ENCODE results near the gene LRP2.

Gene LRP2

DNA sequence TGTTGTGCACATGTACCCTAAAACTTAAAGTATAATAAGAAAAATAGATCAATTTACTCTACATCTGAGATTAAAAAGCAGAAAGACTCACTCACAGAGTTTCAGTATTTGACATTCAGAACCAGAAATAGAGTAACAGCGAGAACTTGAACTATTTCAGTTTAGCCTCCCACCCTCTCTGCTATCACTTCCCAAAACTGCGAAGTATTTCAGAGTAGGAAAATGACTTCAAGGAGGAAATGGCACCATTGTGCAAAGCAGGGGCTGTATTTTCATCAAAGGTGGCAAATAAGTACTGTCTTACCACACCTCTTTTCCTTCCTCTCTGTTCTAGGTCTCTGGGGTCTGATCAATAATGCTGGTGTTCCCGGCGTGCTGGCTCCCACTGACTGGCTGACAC lies 279.3 kb downstream of the LRP2 start:
- no peak for DNase-seq

DNA sequence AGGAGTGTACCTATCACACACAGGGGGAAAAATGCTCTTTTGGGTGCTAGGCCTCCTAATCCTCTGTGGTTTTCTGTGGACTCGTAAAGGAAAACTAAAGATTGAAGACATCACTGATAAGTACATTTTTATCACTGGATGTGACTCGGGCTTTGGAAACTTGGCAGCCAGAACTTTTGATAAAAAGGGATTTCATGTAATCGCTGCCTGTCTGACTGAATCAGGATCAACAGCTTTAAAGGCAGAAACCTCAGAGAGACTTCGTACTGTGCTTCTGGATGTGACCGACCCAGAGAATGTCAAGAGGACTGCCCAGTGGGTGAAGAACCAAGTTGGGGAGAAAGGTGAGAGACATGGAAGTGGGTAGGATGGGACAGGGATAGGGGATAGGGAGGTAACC lies 280.8 kb downstream of the LRP2 start:
- no peak for DNase-seq

DNA sequence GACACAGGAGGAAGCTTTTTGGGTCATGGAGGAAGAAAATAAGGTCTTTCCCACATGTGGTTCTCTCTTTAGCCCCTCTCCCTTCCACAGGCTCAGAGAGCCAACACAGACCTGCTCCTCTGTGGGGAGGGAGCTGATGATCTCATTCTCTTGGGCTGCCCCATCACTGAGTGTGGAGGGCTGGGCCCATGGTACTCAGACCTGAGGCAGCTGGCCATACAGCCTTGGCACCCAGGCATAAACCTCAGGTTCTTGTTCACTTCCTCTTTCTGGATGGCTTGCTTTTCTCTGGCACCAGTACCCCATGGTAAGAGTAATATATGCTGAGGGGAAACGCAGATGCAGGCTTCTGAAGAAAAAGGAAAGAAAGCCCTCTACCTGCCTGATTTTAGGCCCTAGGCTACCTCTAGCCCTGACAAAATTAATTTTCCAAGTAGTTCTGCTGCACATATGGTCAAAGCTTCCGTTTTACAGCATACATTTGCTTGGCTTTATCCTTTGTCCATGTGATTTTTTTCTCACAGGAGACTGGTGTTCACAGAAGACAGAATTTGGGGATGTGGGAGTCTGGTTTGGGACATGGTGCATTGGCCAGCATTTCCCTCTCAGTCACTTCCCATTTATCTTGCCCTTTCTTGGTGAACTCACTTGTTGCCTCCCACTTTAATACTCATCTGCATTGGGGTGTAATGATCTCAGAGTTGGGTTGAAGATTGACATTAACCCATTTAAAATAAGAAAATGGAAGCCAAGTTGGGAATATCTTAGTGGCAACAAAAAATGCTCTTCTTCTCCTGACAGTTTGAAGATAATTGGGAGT lies 281.9 kb downstream of the LRP2 start:
- peak; percentile 48 for DNase-seq

DNA sequence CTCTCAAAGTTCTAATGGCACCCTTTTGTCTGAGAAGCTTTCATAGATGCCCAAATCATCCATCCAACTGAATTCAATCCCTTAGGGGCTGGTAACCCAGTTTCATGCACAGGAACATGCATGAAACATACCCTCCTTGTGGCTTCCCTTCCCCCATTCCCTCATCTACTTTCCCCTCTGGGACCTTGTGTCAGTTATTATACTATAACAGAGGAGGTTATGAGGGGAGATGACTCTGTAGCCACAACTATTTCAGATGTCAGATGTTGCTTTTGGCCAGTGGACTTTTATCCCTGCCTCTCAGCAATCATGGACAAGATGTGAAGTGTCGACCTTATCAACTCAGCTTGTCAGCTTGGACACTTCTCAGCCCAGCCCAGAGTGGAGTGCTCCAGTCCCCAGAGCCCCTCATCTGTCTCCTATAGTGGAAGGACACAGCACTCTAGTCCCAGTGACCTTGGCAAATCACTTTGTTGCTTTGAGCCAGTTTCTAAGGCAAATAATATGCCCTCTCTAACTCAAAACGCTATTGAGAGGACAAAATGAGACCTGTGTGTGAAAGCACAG lies 284.6 kb downstream of the LRP2 start:
- DNase-seq, result peak; percentile 31
